ENCODE results near the gene GLO1. TPM values are rescaled to one million over a fixed set of nuclear protein-coding genes. Genes with fewer than 3 reads are reported as not detected.

Gene GLO1
- total and polyA plus RNA-seq, 9 of the 15 experiments (the other 6 are each of a cell fraction or from before 2014, with no cell fraction given), result 155 to 331 (median 203) TPM

DNA sequence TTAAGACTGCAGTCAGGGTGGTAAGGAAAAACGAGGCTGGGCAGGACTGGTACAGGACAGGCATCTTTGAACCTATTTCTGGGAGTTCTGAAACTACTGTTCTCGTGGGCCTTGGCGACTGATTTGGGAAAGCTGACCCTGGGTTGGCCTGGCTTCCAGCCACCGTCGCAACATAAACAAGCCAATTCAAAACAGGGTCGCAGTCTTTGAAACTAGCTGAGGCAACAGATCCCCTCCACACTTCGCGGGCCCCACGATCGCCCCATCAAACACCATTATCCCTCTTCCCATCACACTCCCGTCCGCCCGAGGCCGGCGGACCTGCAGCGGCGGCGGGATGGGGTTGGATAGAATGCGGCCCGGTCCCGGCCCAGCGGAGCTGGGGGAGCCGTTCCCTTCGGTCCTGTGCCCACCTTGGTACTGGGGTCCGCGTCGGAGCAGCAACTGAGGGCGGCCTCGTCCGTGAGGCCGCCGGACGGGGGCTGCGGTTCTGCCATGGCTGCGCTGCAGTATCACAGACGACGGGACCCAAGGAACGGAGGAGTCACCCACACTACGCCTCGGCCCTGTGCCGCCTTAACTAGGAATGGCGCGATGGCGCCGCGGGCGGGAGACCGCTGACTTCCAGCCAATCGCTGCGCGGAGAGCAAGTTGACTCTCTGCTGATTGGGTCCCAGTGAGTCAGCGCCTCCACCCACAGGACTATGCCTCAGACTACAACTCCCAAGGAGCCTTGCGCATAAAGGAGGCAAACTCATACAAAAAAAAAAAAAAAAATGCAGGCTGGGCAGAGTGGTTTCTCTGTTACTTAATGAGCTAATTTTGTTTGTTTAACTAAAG is at the start of gene GLO1 (continued):
- TF ChIP-seq SNIP1 (IDR thresholded peaks at IDR 0.05; ENCODE audit: low read depth) (peak; percentile 93), CHD7 (IDR thresholded peaks at IDR 0.05; ENCODE audit: low read depth, low read length) (no peak), MEF2D (tag; conservative IDR thresholded peaks at IDR 0.05; ENCODE audit: low read depth) (no peak)
- TF ChIP-seq, protein P1, sequence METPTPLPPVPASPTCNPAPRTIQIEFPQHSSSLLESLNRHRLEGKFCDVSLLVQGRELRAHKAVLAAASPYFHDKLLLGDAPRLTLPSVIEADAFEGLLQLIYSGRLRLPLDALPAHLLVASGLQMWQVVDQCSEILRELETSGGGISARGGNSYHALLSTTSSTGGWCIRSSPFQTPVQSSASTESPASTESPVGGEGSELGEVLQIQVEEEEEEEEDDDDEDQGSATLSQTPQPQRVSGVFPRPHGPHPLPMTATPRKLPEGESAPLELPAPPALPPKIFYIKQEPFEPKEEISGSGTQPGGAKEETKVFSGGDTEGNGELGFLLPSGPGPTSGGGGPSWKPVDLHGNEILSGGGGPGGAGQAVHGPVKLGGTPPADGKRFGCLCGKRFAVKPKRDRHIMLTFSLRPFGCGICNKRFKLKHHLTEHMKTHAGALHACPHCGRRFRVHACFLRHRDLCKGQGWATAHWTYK (CRISPR knock-in tag; IDR thresholded peaks at IDR 0.05), result 0 out of 2 replicates have a peak, but pooled peaks have one; percentile 71
